Epidermal melanocyte (primary cell): Measurements from ENCODE around the gene CRHR1.
"Not testable (repeated sequence)": the region's sequence is repeated elsewhere in the genome, so short reads cannot be mapped to it uniquely, and the experiment has no call there.

Source experiments
- DNase-seq: peaks from one replicate; pipeline ENCODE4 v3.0.0; 2011; ENCODE audit warnings: low spot score; ENCODE audit not compliant: insufficient read length

The CRHR1 gene

DNA sequence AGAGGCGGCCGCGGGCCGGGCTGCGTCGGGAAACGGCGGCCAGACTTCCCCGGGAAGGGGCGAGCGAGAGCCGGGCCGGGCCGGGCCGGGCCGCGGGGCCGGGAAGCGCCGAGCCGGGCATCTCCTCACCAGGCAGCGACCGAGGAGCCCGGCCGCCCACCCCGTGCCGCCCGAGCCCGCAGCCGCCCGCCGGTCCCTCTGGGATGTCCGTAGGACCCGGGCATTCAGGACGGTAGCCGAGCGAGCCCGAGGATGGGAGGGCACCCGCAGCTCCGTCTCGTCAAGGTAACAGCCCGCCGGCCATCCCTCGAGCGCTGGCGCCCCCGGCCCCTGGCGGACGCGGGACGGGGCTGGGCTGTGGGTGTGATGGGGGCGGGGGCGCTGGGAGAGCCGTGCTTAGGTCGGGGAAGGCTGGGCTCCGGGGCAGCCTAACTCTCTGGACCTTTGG is at the start of gene CRHR1:
Gene CRHR1 (plus strand): TSS at position 28 of the 448 bp plus-strand sequence. CDS start 225 bp downstream, at position 253.
- no peak for DNase-seq

DNA sequence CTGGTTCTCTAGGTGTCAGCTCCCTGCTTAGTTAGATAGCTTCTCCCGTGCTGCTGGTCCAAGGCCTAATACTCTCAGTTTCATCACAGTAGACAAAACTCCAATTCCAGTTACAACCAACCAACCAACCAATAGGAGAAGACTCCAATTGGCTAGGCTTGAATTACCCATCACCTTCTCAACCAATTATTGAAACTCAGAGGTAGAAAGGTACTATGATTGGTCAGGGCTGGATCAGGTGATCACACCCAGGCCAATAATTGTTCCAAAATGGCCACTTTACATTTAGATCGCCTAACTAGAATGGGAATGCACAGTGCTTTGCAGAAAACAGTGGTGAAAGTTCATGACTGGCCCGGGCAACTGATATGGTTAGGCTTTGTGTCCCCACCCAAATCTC is 49.5 kb upstream of the CRHR1 start:
- no peak for DNase-seq

DNA sequence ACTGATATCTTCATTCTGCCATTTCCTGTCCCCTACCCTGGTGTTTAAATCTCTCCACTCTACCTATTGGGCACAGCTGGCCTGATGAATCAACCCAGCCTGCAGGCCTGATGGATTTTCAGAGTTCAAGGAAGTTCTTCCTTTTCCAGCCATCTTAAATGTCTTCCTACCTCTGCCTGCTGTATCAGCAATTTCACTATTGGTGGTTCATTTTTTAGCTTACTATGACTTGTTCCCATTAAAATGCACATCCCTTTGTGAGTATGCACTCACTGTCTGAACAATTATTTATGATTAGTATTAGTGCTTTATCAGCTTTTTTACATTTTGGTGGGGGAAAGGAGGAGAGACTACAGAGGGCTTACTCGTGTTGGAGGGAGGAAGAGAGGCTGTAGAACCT is 48.6 kb upstream of the CRHR1 start:
- no peak for DNase-seq

DNA sequence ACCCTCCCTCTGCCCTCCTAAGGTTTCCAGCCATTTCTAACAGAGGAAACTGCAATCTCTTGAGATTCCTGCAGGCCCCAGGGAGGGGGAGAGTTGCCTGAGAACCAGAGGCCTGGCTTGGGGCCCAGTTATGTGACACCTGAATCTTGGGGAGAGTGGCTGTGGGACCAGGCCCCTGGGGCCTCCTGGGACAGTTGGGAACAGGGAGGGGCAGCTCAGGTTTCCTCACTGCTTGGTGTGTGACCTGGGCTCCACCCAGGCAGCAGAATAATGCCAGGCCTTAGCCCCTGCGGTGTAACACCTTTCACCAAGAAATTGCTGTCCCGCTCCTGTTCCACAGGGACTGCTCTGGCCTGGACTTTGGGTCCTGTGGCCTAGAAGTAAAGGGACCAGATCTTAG is 44.3 kb upstream of the CRHR1 start:
- DNase-seq: no peak

DNA sequence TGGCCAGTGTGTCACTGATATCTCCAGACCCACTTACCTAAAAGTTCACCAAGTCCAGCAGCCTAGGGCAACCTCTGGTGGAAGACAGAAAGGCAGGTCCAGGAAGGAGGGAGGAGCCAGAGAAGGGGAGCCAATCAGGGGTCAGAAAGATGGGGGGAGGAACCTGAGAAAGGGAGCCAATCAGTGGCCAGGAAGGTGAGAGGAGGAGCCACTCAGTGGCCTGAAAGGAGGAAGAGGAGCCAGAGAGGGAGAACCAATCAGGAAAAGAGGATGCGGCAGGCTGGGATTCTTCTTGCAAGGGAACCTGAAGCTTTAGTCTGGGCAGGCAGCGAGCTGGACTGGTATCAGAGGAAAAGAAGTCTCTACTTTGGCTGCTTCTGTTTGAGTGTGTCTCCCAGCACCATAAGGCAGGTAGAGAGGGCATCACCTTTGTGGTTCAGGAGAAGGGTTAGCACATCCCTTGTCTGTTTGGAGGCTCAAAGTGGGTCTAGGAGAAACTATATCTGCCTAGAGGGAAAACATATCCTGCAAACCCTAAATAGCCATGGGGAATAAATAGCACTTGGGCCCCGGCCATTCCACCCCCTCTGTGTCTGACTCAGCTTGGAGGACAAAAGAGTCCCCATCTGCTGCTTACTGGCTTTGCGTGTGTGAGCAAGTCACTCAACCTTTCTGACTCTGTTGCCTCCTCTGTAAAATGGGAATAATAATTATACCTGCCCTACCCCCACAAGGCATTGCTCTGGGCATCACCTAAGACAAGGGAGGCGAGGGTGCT is 43.4 kb upstream of the CRHR1 start:
- no peak for DNase-seq

DNA sequence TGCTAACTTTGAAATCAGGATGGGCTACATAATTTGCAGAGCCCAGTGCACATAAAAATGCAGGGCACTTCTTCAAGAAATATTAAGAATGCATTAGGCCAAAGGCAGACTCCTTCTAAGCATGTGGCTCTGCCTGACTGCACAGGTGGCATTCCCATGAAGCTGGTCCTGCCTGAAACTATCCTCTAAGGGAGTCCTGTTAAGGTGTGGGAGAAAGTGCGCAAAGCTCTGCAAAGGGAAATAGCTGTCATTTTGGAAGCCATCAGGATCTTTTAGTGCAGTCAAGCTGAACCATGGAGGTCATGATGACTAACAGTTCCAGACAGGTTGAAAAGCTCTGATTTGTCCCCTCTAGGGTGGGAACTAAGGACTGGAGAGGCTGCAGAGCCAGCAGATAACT is 41.9 kb upstream of the CRHR1 start:
- no peak for DNase-seq

DNA sequence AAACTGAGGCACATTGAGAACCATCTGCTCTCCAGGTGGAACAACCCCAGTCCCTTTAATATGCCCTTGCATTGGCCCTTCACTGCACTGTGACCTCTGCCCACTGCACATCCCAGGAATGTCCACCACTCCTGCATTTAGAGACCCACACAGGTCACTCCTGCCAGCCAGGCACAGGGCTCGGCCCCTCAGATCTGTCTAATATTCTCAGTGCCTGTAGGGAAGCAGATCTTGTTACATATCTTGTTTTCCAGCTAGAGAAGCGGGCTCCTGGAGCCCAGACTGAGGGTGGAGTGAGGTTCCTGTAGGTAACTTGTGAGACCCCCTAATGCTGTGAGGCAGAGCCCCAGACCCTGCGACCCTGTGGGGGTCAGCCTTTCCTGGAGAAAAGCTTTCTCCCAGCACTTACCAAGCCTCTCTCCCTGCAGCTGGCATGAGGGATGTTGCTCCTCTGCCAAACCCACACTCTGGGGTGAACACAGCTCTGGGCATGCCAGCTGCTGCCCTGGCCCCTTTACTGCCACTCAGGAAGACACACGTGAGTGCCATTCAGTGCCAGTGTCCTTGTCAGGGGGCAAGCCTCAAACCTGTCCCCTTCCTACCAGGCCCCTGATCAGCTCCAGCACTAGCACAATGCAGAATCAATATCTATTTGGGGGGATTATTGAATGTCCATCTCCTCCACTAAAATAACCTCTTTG is 40.3 kb upstream of the CRHR1 start:
- no peak for DNase-seq

DNA sequence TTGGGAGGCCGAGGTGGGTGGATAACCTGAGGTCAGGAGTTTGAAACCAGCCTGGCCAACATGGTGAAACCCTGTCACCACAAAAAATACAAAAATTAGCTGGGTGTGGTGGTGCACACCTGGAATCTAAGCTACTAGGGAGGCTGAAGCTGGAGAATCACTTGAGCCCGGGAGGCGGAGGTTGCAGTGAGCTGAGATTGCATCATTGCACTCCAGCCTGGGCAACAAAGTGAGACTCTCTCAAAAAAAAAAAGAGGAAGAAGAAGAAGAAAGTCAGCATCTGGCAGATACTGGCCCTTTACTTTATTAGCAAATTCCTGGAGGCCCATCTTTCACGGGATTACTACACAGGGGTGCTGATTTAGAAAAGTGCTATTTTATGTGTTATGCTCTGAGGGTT is 39.3 kb upstream of the CRHR1 start:
- not testable (repeated sequence) for DNase-seq

DNA sequence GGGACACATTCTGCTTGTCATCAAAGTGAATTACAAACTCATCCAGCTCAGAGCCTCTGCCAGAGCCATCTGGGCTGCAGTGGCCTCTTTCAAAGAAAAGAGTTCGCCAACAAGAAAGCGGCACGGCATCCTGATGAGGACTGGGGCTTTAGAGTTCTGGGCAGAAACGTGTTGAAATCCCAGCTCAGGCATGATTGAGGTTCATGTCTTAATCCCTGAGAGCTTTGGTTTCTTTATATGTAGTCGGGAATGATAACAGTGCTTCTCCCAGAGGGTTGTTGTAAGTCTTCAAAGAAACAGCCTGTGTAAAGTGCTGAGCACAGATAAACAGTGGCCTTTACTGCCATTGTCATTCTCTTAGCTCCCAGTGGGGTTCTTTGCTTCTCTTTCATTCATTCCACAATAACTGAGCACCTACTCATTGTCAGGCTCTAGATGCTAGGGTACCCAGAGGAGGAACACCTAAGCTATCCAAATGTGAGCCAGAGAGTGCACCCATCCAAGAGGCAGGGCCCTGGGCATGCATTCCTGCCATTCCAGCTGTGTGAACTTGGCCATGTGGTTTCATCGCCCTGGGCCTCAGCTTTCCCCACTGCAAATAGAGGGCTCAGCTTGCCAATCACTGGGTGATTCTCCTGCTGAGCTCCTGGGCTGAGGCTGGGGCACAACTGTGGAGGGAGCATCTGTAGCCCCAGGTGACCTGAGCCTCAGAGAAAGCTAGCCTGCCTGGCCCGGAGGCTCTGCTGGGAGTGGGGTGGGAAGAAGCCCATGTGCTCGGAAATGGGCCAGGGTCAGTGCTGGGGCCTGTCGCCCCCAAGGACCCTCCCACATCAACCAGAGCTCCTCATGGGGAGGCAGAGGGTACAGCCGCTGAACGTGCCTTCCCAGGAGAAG is 38.3 kb upstream of the CRHR1 start:
- DNase-seq: no peak

DNA sequence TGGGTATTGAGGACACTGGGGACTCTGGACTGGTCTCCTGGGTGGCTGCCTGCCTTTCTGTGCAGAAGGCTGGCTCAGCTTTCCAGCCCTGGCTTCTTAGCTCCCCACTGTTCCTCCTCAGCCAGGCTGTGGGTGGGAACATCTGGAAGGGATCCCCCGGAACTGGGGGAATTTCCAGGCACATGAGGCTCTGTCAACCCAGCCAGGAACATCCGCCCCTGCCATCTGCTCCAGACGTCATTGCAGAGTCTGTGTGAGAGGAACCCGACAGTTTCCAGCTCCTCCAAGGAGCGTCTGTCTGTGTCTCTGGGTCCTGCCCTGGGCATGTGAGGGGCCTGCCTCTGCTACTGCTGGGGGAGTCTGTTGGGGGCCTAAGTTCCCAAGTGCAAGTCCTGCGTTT is 36.2 kb upstream of the CRHR1 start:
- DNase-seq: no peak

DNA sequence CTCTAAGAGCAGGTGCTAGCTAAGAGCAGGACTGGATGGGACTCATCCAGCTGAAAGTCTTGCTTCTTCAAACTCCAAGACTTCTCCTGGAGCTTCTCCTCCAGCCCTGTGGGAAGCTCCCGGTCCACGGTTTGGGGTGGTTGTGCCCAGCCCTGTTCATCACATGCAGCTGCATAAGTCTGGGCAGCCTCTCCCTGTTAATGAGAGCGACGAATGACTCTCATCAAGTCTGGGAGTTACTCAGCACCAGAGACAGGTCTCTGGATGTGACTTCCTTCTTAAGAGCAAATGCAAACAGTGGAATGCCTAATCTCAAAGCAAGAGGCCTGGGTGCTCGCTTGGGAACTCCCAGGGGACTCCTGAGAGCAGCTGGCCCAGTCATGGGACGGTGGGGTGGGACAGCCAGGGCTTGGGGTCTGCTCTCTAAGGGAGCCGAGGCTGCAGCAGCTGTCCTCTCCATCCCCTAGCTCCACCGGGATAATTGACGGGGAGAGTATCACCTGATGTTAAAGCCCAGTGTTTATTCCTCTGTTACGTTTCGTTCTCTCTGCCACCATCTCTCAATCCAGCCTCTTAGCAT is 35.3 kb upstream of the CRHR1 start:
- DNase-seq: no peak

DNA sequence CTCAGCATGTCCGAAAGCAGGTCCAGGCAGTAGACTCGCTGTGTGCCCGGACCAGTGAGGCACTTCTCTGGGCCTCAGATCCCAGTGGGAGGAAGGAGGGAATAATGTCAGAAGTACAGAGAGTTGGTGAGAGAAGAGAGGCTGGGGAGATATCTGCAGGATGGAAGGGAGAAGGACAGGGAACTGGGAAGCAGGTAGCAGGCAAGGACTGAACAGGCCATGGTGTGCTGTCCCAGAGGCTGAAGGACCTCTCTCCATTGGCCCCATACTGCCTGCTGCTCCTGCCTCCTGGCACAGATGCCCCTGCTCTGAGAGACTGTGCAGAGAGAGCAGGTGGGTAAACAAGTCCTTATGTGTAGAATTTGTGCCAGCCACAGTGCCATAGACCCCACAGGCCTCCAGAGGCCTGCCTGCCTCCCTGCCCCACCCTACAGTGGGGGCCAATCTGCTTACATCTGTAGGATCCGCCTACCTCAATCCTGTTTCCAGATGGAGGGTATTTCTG is 34.2 kb upstream of the CRHR1 start:
- DNase-seq: no peak

DNA sequence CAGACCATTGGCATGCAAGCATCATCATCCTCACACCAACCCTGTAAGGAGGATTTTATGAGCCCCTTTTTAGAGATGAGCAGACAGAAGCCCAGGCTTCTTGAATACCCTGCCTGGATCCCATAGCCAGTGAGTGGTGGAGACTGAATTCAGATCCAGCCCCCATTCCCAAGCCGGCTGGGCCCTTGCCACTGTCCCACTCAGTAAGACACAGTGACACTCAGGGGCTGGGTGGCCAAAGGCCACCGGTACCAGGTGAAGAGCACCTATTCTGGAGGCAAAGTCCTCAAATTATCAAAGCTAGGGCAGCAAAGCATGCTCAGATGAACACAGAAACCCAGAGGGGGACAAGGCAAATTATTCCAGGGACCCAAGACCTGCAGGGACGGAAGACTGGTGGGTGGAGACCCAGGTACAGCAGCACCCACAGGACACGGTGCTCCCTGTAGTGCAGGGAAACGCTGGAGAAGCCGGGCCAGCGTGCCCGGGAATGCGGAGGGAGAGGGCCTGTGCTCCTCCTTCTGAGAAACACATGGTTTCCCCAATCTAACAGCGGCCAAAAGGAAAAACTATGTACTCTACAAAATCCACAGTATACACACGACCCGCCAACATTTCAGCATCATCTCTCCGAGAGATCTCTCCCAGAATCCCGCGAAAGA is 33.2 kb upstream of the CRHR1 start:
- no peak for DNase-seq

DNA sequence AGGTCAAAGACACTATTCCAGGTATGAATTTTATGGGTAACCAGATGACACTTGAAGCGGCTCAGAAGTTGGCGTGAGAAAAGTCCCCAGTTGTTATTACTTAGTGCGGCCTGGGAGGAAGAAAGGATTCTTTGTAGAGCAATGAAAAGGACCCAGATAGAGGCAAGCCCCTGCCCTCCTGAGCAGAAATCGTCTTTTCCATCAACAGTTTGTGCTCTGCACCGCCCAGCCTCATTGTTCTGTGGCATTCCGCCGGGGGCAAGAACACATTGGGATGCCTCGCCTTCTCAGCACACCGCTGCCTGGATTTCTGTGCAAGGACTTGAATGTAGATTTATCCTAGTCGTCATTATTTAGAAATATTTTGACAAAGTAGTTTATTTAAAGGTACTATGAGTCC is 32.7 kb upstream of the CRHR1 start:
- no peak for DNase-seq

DNA sequence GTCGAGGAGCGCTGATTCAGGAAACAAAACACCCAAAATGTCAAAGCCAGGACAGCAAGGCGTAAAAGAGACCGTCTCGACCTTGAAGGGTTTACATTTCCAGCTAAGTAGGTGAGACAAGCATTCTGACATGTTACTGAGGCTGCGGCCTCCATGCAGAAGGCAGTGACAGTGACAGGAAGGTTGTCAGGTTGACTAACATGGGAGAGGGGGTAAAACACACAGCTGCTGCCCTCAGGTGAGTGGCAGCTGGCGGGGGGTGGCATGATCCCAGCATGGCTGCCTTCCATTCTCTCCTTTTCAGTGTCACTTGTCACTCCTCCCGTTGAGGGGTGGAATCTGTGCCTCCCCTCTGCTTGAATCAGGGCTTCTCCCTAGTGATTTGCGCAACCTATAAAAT is 31.9 kb upstream of the CRHR1 start:
- no peak for DNase-seq

DNA sequence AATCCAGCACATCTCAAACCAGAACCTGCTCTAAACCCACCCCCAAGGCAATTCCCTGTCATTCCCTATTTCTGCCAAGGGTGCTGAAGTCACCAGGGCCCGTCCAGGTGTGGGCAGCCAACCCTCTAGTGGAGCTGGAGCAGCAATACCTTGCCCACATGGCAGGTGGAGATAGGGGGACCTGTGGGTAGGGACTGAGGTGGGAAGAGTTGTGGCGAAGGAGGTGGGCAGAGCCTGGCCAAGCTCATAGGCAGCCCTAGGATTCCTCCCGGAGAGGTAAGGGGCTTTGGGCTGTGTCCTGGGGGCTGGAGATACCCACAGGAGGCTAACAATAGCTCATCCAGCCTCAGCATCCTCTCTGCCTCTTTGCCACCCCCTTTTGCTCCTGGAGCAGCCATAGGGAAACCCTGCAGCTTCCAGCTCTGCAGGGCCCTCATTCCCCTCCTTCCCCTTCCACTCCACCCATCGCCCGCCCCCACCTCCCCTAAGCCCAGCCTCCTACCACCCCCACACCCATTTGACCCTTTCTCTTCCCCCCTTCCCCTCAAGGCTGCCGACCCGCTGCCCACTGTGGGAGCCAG is 30.4 kb upstream of the CRHR1 start:
- DNase-seq: no peak

DNA sequence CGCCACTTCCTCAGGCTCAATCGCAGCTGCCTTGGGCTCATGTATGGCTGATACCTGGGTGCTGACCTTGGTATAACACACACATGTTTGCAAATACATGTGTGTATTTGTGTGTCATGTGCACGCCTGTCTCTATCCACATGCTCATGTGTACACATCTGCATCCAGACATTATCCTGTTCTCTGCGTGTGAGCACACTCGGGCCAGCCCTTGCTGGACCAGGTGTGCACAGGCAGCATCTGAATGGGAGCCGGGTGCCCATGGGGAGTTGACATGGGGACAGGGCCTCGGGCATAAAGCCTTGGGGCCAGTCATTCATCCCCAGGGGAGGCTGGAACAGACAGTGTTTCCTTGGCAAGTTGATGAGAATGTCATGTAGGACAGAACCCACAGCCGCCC is 29.1 kb upstream of the CRHR1 start:
- DNase-seq: no peak

DNA sequence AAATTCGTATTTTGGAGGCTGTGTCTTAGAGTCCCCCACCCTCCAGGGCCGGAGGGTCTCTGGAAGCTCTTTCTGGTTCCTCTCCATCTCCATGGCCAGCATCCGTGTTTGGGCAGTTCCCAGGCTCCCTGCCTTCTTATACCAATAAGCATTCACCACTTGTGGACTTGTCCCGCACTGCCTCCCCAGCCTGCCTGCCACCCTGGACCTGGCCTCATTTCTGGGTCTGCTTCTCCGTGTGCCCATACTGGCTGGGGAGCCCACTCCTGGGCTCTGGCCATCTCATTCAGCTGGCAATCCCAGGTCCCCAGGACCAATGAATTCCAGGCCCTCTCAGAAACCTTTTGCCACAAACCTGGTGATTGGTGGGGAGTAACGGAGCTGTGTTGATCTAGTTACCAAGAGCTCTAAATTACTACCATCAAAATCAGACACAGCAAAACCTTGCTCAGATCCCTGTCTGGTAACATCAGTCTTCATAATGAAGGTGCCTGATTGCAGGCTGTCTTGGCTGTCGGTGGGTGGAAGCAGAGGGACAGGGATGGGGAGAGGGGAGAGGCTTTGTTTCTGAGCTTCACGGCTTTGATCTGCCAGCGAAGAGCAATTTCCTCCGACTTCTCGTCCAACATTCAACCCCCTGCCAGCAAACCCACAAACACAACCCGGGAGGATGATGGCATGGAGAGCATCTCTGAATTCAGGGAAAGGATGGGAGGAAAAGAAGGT is 27.7 kb upstream of the CRHR1 start:
- DNase-seq: no peak

DNA sequence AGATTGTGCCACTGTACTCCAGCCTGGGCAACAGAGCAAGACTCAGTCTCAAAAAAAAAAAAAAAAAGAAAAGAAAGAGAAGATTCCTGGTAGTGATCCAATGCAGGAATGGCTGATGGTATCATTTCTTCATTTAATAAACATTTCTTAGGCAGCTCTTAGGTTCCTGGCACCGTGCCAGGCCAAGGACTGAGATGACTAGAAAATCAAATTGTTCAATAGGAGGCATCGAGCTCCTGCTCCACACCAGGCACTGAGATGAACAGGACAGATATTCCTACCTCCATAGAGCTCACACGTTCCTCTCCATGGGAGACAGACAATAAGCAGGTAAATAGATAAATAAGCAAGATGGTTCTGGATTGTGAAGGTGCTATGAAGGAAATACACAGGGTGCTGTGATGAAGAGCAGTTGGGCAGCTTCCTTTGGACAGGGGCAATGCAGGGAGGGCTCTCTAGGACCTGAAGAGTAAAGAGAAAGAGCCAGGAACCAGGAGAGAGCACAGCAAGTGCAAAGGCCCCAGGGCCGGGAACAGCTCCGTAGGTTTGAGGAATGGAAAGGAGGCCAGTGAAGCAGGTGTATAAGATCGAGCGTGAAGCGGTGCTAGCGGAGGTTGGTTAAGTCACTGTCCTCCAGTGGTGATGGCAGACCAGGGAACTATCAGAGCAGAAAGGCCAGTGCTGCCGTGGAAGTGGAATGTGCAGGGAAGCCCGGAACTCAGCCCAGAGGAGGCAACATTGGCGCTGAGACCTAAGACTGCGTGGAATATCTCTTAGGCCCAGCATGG is 26.5 kb upstream of the CRHR1 start:
- DNase-seq: no peak
